Thyroid gland (tissue), 4 donors: Measurements from ENCODE around the gene ACAP1.

Experiments
- POLR2A ChIP-seq, 2 donors: fragments of 450-650 bp; IDR thresholded peaks; one replicate each; pipeline ENCODE4 v1.6.1; 2017; ENCODE audit warnings: antibody characterized with exemption in 2 of 2, mild to moderate bottlenecking in 2 of 2, moderate library complexity in 1 of 2
- TF ChIP-seq, protein P1 (sequence below), 6 experiments: fragments of 200-600 bp in 3 of 6; fragments of 450-650 bp in 3 of 6; sonication (generic) in 3 of 6; IDR thresholded peaks; one replicate each; pipeline ENCODE4 v1.5.1; 2016 to 2019; ENCODE audit warnings: antibody characterized with exemption in 6 of 6, mild to moderate bottlenecking in 2 of 6, inconsistent platforms in 1 of 6, moderate library complexity in 1 of 6

DNA sequence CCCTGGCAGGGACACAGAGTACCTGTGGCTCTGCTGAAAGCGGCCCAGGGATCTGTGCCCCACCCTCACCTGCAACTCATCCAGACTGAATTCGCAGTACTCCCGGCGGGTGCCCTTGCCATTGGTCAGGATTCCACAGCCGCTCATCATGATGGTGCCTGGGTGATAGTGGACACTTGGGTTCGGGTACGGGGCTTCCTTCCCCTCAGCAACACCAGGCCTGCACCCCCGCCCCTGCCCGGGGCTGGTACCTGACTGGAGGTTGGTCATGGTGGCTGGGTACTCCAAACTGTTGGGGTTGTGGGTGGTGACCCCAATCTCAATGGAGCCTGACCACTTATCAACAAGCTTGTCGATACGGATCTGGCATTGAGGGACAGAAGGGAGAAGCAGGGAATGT, 10.1 kb upstream of the ACAP1 start:
- TF ChIP-seq, protein P1, sequence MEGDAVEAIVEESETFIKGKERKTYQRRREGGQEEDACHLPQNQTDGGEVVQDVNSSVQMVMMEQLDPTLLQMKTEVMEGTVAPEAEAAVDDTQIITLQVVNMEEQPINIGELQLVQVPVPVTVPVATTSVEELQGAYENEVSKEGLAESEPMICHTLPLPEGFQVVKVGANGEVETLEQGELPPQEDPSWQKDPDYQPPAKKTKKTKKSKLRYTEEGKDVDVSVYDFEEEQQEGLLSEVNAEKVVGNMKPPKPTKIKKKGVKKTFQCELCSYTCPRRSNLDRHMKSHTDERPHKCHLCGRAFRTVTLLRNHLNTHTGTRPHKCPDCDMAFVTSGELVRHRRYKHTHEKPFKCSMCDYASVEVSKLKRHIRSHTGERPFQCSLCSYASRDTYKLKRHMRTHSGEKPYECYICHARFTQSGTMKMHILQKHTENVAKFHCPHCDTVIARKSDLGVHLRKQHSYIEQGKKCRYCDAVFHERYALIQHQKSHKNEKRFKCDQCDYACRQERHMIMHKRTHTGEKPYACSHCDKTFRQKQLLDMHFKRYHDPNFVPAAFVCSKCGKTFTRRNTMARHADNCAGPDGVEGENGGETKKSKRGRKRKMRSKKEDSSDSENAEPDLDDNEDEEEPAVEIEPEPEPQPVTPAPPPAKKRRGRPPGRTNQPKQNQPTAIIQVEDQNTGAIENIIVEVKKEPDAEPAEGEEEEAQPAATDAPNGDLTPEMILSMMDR (IDR thresholded peaks at IDR 0.05), result no peak
- TF ChIP-seq POLR2A (IDR thresholded peaks at IDR 0.05), result no peak
